Endothelial cell of umbilical vein (primary cell): ENCODE results near the gene CCDC7. TPM values are rescaled to one million over a fixed set of nuclear protein-coding genes. Genes with fewer than 3 reads are reported as not detected.

ENCODE experiments used
- BruUV-seq: library from RNA; stranded (reverse); fragments of 400-500 nt; replicated peaks from 2 replicates; lab custom pipeline; 2021; lab: Mats Ljungman, UMichigan
- CTCF ChIA-PET: fragments of 300-600, 350-600 bp; sonication (Branson Sonifier 250); formaldehyde crosslinking; loops from one replicate; lab custom pipeline; 2021; ENCODE audit warnings: antibody characterized with exemption, inconsistent platforms; lab: Charles Lee
- POLR2A ChIA-PET: fragments of 300-600, 350-600 bp; sonication (Branson Sonifier 250); formaldehyde crosslinking; loops from one replicate; lab custom pipeline; 2021; ENCODE audit warnings: antibody characterized with exemption, inconsistent platforms; lab: Charles Lee
- DNase-seq: peaks from one replicate; pipeline ENCODE4 v3.0.0-alpha.2; 2011; ENCODE audit warnings: low read depth, low spot score
- FAIRE-seq: peaks from 2 replicates; lab custom pipeline; 2011; peaks lifted over from hg19 to GRCh38; lab: Jason Lieb, UNC
- H2AFZ ChIP-seq: 2 replicates; pipeline ENCODE4 v1.6.0; 2012; ENCODE audit warnings: low read depth, low read length, control low read depth, inconsistent platforms
- H3K27ac ChIP-seq: 2 replicates; pipeline ENCODE4 v1.5.1; 2011; ENCODE audit warnings: low read depth, mild to moderate bottlenecking, control low read depth, low read length, moderate library complexity; ENCODE audit not compliant: insufficient read depth
- H3K27me3 ChIP-seq, 2 experiments: 2 replicates each; pipeline versions ENCODE4 v1.6.0 to v1.6.1; 2011; ENCODE audit warnings: low read length in 2 of 2, mixed read lengths in 1 of 2; ENCODE audit not compliant: control insufficient read depth in 2 of 2, insufficient read depth in 2 of 2
- H3K36me3 ChIP-seq, 2 experiments: 2 replicates in 1 of 2; 3 replicates in 1 of 2; pipeline ENCODE4 v1.5.1; 2011; ENCODE audit warnings: low read length in 2 of 2, mild to moderate bottlenecking in 1 of 2, moderate library complexity in 1 of 2; ENCODE audit not compliant: control insufficient read depth in 2 of 2, insufficient read depth in 2 of 2; ENCODE audit errors: extremely low read depth in 1 of 2
- H3K4me1 ChIP-seq: 3 replicates; pipeline ENCODE4 v1.5.1; 2011; ENCODE audit warnings: mild to moderate bottlenecking, low read length; ENCODE audit not compliant: control insufficient read depth, insufficient read depth; ENCODE audit errors: extremely low read depth
- H3K4me2 ChIP-seq: 2 replicates; pipeline ENCODE4 v1.6.1; 2011; ENCODE audit warnings: low read length, control low read depth, mixed read lengths; ENCODE audit not compliant: insufficient read depth
- H3K4me3 ChIP-seq, 3 experiments: fragments of 200-600 bp in 1 of 3; sonication (generic), shearing (Covaris generic) in 1 of 3; replicated peaks in 1 of 3; 2 replicates each; pipeline ENCODE4 v1.5.1; 2011 to 2016; ENCODE audit warnings: control low read depth in 3 of 3, low read length in 3 of 3, mild to moderate bottlenecking in 2 of 3, inconsistent platforms in 1 of 3, low read depth in 1 of 3, moderate library complexity in 1 of 3; ENCODE audit not compliant: insufficient read depth in 1 of 3
- H3K79me2 ChIP-seq: 2 replicates; pipeline ENCODE4 v1.6.0; 2012; ENCODE audit warnings: low read length, inconsistent platforms; ENCODE audit not compliant: control insufficient read depth, insufficient read depth
- H3K9ac ChIP-seq: replicated peaks from 2 replicates; pipeline ENCODE3; 2011; ENCODE audit warnings: low read length, control low read depth; ENCODE audit not compliant: insufficient read depth; ENCODE audit errors: extremely low read depth
- H3K9me1 ChIP-seq: replicated peaks from 3 replicates; pipeline ENCODE4 v1.6.0; 2011; ENCODE audit warnings: mild to moderate bottlenecking, low read length; ENCODE audit not compliant: control insufficient read depth, insufficient read depth; ENCODE audit errors: extremely low read depth
- H3K9me3 ChIP-seq: replicated peaks from 2 replicates; pipeline ENCODE4 v1.5.1; 2012; ENCODE audit warnings: low read length, inconsistent platforms; ENCODE audit not compliant: control insufficient read depth, insufficient read depth
- H4K20me1 ChIP-seq: replicated peaks from 2 replicates; pipeline ENCODE3; 2011; ENCODE audit warnings: mild to moderate bottlenecking, low read length; ENCODE audit not compliant: control insufficient read depth, insufficient read depth; ENCODE audit errors: extremely low read depth
- CTCF ChIP-seq, 2 donors: IDR thresholded peaks; 1 replicate in 1 of 2; 2 replicates in 1 of 2; pipeline ENCODE4 v1.5.1; 2011; ENCODE audit warnings: low read length in 2 of 2, mild to moderate bottlenecking in 2 of 2, moderate library complexity in 2 of 2, control low read depth in 1 of 2, inconsistent platforms in 1 of 2, low read depth in 1 of 2; ENCODE audit not compliant: insufficient read depth in 1 of 2; ENCODE audit errors: extremely low read depth in 1 of 2
- EZH2 ChIP-seq: IDR thresholded peaks from 2 replicates; pipeline ENCODE4 v1.6.1; 2012; ENCODE audit warnings: borderline replicate concordance, low read depth, mild to moderate bottlenecking, moderate library complexity, low read length, inconsistent platforms; ENCODE audit not compliant: severe bottlenecking
- GATA2 ChIP-seq: IDR thresholded peaks from 2 replicates; pipeline ENCODE4 v1.7.0; 2011; ENCODE audit warnings: low read depth, mild to moderate bottlenecking, moderate library complexity, mixed read lengths, low read length; ENCODE audit not compliant: insufficient read length, insufficient read depth
- JUN ChIP-seq: IDR thresholded peaks from 2 replicates; pipeline ENCODE4 v1.6.1; 2011; ENCODE audit warnings: borderline replicate concordance, low read depth; ENCODE audit not compliant: insufficient read length, insufficient read depth
- MAX ChIP-seq: IDR thresholded peaks from 2 replicates; pipeline ENCODE4 v1.6.1; 2011; ENCODE audit not compliant: insufficient read depth, insufficient read length
- MYC ChIP-seq: IDR thresholded peaks from one replicate; pipeline ENCODE4 v1.6.1; 2011; ENCODE audit warnings: mild to moderate bottlenecking, low read depth, low read length
- POLR2A ChIP-seq: IDR thresholded peaks from 2 replicates; pipeline ENCODE4 v1.6.1; 2012; ENCODE audit warnings: low read depth, mild to moderate bottlenecking, control low read depth, low read length
- POLR2AphosphoS5 ChIP-seq: IDR thresholded peaks from 2 replicates; pipeline ENCODE4 v1.6.1; 2012; ENCODE audit warnings: low read depth, mild to moderate bottlenecking, control low read depth, low read length, moderate library complexity; ENCODE audit not compliant: insufficient read depth
- dilution Hi-C: fragments of 300-500 bp; cut with MboI; formaldehyde crosslinking; loops from one replicate; pipeline ENCODE4 v1.15.0; 2019; ENCODE audit warnings: low sequenced_read_pairs; ENCODE audit not compliant: extremely low pct_ligation_motif_present
- intact Hi-C: fragments of 100-400 bp; cut with micrococcal nuclease; formaldehyde crosslinking; loops from one replicate; pipeline ENCODE4 v1.10.0; 2022
- polyA plus RNA-seq, 4 experiments: library from polyadenylated mRNA; depleted of rRNA in 3 of 4; stranded (reverse) in 3 of 4; unstranded in 1 of 4; fragments of >200 nt; gene quantifications; 2 replicates each; pipeline versions ENCODE4 v1.2.1 to v1.2.3, GENCODE V29; 2011 to 2012; ENCODE audit warnings: missing spikeins in 1 of 4
- total RNA-seq: library from RNA; stranded (reverse); gene quantifications from 2 replicates; pipeline ENCODE4 v1.2.3, GENCODE V29; 2021

The CCDC7 gene
- total and polyA plus RNA-seq, 2 donors (not counting 3 experiments of a cell fraction or from before 2014, with no cell fraction given), result 0.35 to 8.2 TPM

- Histone ChIP-seq H3K27ac (no peak overlapping the region), H3K4me3 (no peak overlapping the region), H3K9me3 (no peaks in the 10 kb centered on the region), H4K20me1 (no peaks in the 10 kb centered on the region), H3K27me3 (no peaks in the 10 kb centered on the region), H3K4me2 (no peak overlapping the region), H3K9ac (no peak overlapping the region), H3K4me1 (no peaks in the 10 kb centered on the region), H2AFZ (no peak overlapping the region), H3K9me1 (no peaks in the 10 kb centered on the region), H3K79me2 (peaks cover 75% of the 10 kb centered on the region), H3K36me3 (peaks cover 20 to 52% of the 10 kb centered on the region in 2 experiments)
- intact Hi-C loops (no loop called here), dilution Hi-C loops (no loop called here)
- no peak for FAIRE-seq
- ChIA-PET POLR2A (no interaction called here), CTCF (interaction anchor here (1.7 kb wide), 1 partner anchor 86 kb away, joined by 8 read pairs; no protein-coding TSS in a partner anchor)
- BruUV-seq, result no TSS peak
- DNase-seq, result no peak
- TF ChIP-seq POLR2A (no peak), GATA2 (no peak), MYC (no peak), JUN (no peak), CTCF (IDR thresholded peaks at IDR 0.05; ENCODE audit: extremely low read depth in 1 of 2, insufficient read depth in 1 of 2, low read depth in 1 of 2, low read length in 2 of 2) (no peak), POLR2AphosphoS5 (no peak), EZH2 (no peak), MAX (no peak)
Observed at GRCh38 chr10:32923134-32923533, 477.2 kb downstream of the CCDC7 start.
